CD14-positive monocyte (primary cell): ENCODE results near the gene IPO11. TPM values are rescaled to one million over a fixed set of nuclear protein-coding genes. Genes with fewer than 3 reads are reported as not detected.

Source experiments
- DNase-seq, 3 donors: peaks; one replicate each; pipeline ENCODE4 v3.0.0-alpha.2; 2011 to 2022
- H2AFZ ChIP-seq: 2 replicates; pipeline ENCODE4 v1.6.0; 2012; ENCODE audit warnings: mild to moderate bottlenecking, low read depth, low read length, inconsistent platforms; ENCODE audit not compliant: insufficient read depth, poor library complexity, severe bottlenecking
- H3K27ac ChIP-seq, 2 donors: 1 replicate in 1 of 2; 2 replicates in 1 of 2; pipeline ENCODE4 v1.5.1; 2012 to 2013; ENCODE audit warnings: low read length in 2 of 2, control low read depth in 1 of 2, inconsistent platforms in 1 of 2, low read depth in 1 of 2, mild to moderate bottlenecking in 1 of 2
- H3K27me3 ChIP-seq, 2 donors: one replicate each; pipeline versions ENCODE4 v1.6.0 to v1.6.1; 2011 to 2013; ENCODE audit warnings: low read length in 2 of 2; ENCODE audit not compliant: control insufficient read depth in 2 of 2, insufficient read depth in 2 of 2
- H3K36me3 ChIP-seq, 2 donors: replicated peaks in 1 of 2; 1 replicate in 1 of 2; 2 replicates in 1 of 2; pipeline versions ENCODE4 v1.5.1 to v1.6.1; 2012 to 2013; ENCODE audit warnings: low read length in 2 of 2, control low read depth in 1 of 2, inconsistent platforms in 1 of 2, mild to moderate bottlenecking in 1 of 2; ENCODE audit not compliant: insufficient read depth in 2 of 2, control insufficient read depth in 1 of 2
- H3K4me1 ChIP-seq, 2 donors: 1 replicate in 1 of 2; 2 replicates in 1 of 2; pipeline versions ENCODE4 v1.5.1 to v1.6.1; 2012 to 2013; ENCODE audit warnings: low read length in 2 of 2, control low read depth in 1 of 2, inconsistent platforms in 1 of 2, mild to moderate bottlenecking in 1 of 2, moderate library complexity in 1 of 2; ENCODE audit not compliant: insufficient read depth in 2 of 2, control insufficient read depth in 1 of 2
- H3K4me2 ChIP-seq: replicated peaks from 2 replicates; pipeline ENCODE3; 2012; ENCODE audit warnings: low read length, moderate library complexity, mild to moderate bottlenecking; ENCODE audit not compliant: poor library complexity, severe bottlenecking; ENCODE audit errors: extremely low read depth
- H3K4me3 ChIP-seq, 3 experiments: fragments of 200-600 bp in 1 of 3; sonication (generic) in 1 of 3; replicated peaks in 1 of 3; 1 replicate in 2 of 3; 2 replicates in 1 of 3; pipeline ENCODE4 v1.5.1; 2011 to 2013; ENCODE audit warnings: low read length in 3 of 3, mild to moderate bottlenecking in 3 of 3, control low read depth in 2 of 3, low read depth in 2 of 3, inconsistent platforms in 1 of 3, moderate library complexity in 1 of 3
- H3K79me2 ChIP-seq: 2 replicates; pipeline ENCODE4 v1.6.0; 2012; ENCODE audit warnings: mild to moderate bottlenecking, control low read depth, inconsistent platforms, low read length, moderate library complexity; ENCODE audit not compliant: insufficient read depth
- H3K9ac ChIP-seq: 2 replicates; pipeline ENCODE4 v1.6.0; 2017; ENCODE audit warnings: low read length, mild to moderate bottlenecking; ENCODE audit not compliant: insufficient read depth, poor library complexity, severe bottlenecking
- H3K9me3 ChIP-seq, 2 donors: replicated peaks in 1 of 2; 1 replicate in 1 of 2; 2 replicates in 1 of 2; pipeline versions ENCODE4 v1.5.1 to v1.6.1; 2012 to 2013; ENCODE audit warnings: low read length in 2 of 2, control low read depth in 1 of 2; ENCODE audit not compliant: control insufficient read depth in 1 of 2, insufficient read depth in 1 of 2
- H4K20me1 ChIP-seq: 2 replicates; pipeline ENCODE4 v1.6.0; 2012; ENCODE audit warnings: mild to moderate bottlenecking, low read length, control low read depth, moderate library complexity; ENCODE audit not compliant: insufficient read depth
- H3K27ac Mint-ChIP-seq, 7 donors: one replicate each; pipeline ENCODE4 v1.8.0; 2020; ENCODE audit warnings: mild to moderate bottlenecking in 7 of 7, mixed read lengths in 7 of 7, moderate library complexity in 6 of 7, inconsistent platforms in 2 of 7
- H3K27me3 Mint-ChIP-seq, 3 donors: one replicate each; pipeline ENCODE4 v1.8.0; 2021 to 2022; ENCODE audit warnings: low read depth in 3 of 3, mild to moderate bottlenecking in 3 of 3, mixed read lengths in 3 of 3, moderate library complexity in 3 of 3, inconsistent platforms in 1 of 3
- H3K36me3 Mint-ChIP-seq, 2 donors: one replicate each; pipeline ENCODE4 v1.8.0; 2020; ENCODE audit warnings: mixed read lengths in 2 of 2, inconsistent platforms in 1 of 2, mild to moderate bottlenecking in 1 of 2
- H3K4me1 Mint-ChIP-seq: one replicate; pipeline ENCODE4 v1.8.0; 2020; ENCODE audit warnings: mild to moderate bottlenecking, mixed read lengths
- H3K4me3 Mint-ChIP-seq, 2 donors: one replicate each; pipeline ENCODE4 v1.8.0; 2020; ENCODE audit warnings: mild to moderate bottlenecking in 2 of 2, mixed read lengths in 2 of 2, moderate library complexity in 1 of 2
- H3K9me3 Mint-ChIP-seq, 7 donors: one replicate each; pipeline ENCODE4 v1.8.0; 2020 to 2022; ENCODE audit warnings: mixed read lengths in 7 of 7, mild to moderate bottlenecking in 6 of 7, moderate library complexity in 6 of 7, inconsistent platforms in 2 of 7
- WGBS: methylation state at CpG from one replicate; pipeline ENCODE4 v1.1.5; 2013; ENCODE audit warnings: missing lambda C conversion rate; ENCODE audit not compliant: insufficient coverage; 5-methylcytosine and 5-hydroxymethylcytosine counted together
- intact Hi-C, 2 donors: fragments of 100-400 bp; cut with micrococcal nuclease; formaldehyde crosslinking; loops; one replicate each; pipeline versions ENCODE4 v1.15.0 to v1.15.1; 2023
- polyA plus RNA-seq, 3 donors: library from polyadenylated mRNA; depleted of rRNA in 1 of 3; unstranded in 2 of 3; stranded (reverse) in 1 of 3; fragments of 300-500 nt in 2 of 3; fragments of >200 nt in 1 of 3; fragmentation: Illumina TruSeq in 2 of 3; gene quantifications; 1 replicate in 2 of 3; 2 replicates in 1 of 3; pipeline ENCODE4 v1.2.3, GENCODE V29; 2012 to 2021
- TF ChIP-seq, protein P1 (sequence below): fragments of 200-600 bp; IDR thresholded peaks from one replicate; pipeline ENCODE4 v1.8.0; 2022; ENCODE audit warnings: antibody characterized with exemption, mild to moderate bottlenecking

Gene IPO11
- polyA plus RNA-seq, 3 donors = 4.4 to 5.5 (median 5.3) TPM

DNA sequence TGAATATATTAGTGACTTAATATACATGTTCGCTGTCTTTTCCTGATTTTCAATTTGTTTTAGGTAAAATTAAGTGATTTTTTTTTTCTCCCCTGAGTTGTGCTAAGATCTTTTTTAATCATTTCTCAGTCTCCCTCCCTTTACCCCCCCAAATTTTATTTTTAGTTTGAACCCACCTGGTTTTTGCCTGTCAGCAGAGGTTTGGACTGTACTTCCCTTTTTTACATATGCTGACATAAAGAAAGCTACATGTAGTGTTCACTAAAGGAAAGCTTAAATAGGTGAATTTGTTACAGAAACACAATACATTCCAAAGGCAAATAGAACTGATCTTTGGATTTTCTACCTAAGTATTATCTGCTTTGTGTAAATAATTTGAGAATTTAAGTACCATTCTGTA, 82.2 kb downstream of the IPO11 start:
- Histone ChIP-seq H3K27ac (no peak overlapping the region), H3K79me2 (no peaks in the 10 kb centered on the region), H3K9me3 (no peaks in the 10 kb centered on the region), H3K4me1 (no peaks in the 10 kb centered on the region), H3K4me2 (no peak overlapping the region), H3K36me3 (peaks cover 26 to 48% of the 10 kb centered on the region in 2 donors), H4K20me1 (no peaks in the 10 kb centered on the region), H2AFZ (no peak overlapping the region), H3K9ac (no peak overlapping the region), H3K27me3 (no peaks in the 10 kb centered on the region), H3K4me3 (no peak overlapping the region)
- Mint-ChIP-seq H3K9me3 (no peaks in the 10 kb centered on the region), H3K4me1 (no peaks in the 10 kb centered on the region), H3K4me3 (no peak overlapping the region), H3K27ac (peak overlapping the region in 1 of 7 donors; percentile 37), H3K27me3 (no peaks in the 10 kb centered on the region), H3K36me3 (peaks cover 34 to 56% of the 10 kb centered on the region in 2 donors)
- no CpG with 5 or more reads among the region's 1 CpG for WGBS
- intact Hi-C loops = no loop called here
- TF ChIP-seq, protein P1, sequence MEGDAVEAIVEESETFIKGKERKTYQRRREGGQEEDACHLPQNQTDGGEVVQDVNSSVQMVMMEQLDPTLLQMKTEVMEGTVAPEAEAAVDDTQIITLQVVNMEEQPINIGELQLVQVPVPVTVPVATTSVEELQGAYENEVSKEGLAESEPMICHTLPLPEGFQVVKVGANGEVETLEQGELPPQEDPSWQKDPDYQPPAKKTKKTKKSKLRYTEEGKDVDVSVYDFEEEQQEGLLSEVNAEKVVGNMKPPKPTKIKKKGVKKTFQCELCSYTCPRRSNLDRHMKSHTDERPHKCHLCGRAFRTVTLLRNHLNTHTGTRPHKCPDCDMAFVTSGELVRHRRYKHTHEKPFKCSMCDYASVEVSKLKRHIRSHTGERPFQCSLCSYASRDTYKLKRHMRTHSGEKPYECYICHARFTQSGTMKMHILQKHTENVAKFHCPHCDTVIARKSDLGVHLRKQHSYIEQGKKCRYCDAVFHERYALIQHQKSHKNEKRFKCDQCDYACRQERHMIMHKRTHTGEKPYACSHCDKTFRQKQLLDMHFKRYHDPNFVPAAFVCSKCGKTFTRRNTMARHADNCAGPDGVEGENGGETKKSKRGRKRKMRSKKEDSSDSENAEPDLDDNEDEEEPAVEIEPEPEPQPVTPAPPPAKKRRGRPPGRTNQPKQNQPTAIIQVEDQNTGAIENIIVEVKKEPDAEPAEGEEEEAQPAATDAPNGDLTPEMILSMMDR = no peak
- DNase-seq = no peak

DNA sequence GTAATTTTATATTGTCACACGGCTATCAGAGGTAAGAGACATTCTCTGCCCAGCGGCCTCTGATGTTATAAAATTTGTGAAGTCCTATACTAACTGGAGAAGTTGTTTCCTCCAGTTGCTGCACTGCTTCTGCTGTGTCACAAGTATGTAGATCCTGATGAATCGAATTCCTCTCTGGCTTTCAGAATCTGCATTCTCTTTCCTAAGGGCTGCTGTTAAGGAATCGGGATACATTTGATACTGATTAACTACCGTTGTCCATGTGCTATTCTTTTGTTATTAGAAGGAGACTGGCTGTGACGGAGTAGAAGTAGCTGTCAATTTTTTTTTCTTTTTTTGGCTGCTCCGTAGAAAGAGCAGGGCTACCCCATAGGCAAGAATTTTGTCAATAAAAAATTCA, 84.3 kb downstream of the IPO11 start:
- H3K79me2 ChIP-seq = no peaks in the 10 kb centered on the region

More for the DNA sequence above, 84.3 kb downstream of the IPO11 start:
- WGBS = no CpG with 5 or more reads among the region's 7 CpGs
- H3K36me3 ChIP-seq = peaks cover 15 to 34% of the 10 kb centered on the region in 2 donors
- H3K27me3 Mint-ChIP-seq = no peaks in the 10 kb centered on the region
- H3K4me2 ChIP-seq = no peak overlapping the region
- no peak for DNase-seq
- peaks cover 38 to 59% of the 10 kb centered on the region in 2 donors for H3K36me3 Mint-ChIP-seq
- H3K9ac ChIP-seq = no peak overlapping the region
- H3K27ac Mint-ChIP-seq = no peak overlapping the region
- H2AFZ ChIP-seq = no peak overlapping the region
- no peaks in the 10 kb centered on the region for H4K20me1 ChIP-seq
- intact Hi-C loops = no loop called here
- no peaks in the 10 kb centered on the region for H3K27me3 ChIP-seq
- H3K27ac ChIP-seq = no peak overlapping the region
- no peaks in the 10 kb centered on the region for H3K4me1 ChIP-seq
- H3K4me1 Mint-ChIP-seq = no peaks in the 10 kb centered on the region
- TF ChIP-seq, protein P1 = no peak
- no peaks in the 10 kb centered on the region for H3K9me3 Mint-ChIP-seq
- no peaks in the 10 kb centered on the region for H3K9me3 ChIP-seq
- H3K4me3 Mint-ChIP-seq = no peak overlapping the region
- no peak overlapping the region for H3K4me3 ChIP-seq
